Activated T-cell treated with anti-CD3 and anti-CD28 coated beads for 1 hour (primary cell): ENCODE results near the gene TRIM10.

Experiments
- DNase-seq: peaks from one replicate; pipeline ENCODE4 v3.0.0-alpha.2; 2020; ENCODE audit warnings: low read depth

The TRIM10 gene

GRCh38 chr6:30160785-30161531 lies at the start of gene TRIM10:
Gene TRIM10, minus strand, starts transcription at chr6:30161211. Its CDS starts 353 bp downstream, at chr6:30160858.
- DNase-seq, result no peak

- no peak for DNase-seq
Observed at GRCh38 chr6:30207619-30208295, 46.7 kb upstream of the TRIM10 start.

GRCh38 chr6:30206799-30207618 lies 46.0 kb upstream of the TRIM10 start:
- no peak for DNase-seq

DNA sequence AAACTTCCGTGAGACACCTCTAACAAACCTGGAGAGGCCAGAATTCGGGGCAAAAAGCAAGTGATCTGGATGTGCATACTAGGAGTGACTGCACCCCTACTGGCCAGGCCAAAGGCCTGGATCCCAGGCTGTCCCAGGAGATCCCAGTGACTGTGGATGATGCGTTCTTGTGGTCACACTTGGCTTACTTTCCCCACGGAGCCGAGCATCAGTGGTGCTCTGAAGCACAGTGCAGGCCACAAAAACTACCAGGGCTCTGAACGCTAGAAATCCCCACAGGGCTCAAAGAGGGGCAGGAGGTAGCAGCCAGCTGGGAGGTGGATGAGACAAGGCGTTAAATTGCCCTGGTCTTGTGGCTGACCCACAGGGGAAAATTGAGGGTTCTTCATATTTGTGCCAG lies 45.1 kb upstream of the TRIM10 start:
- no peak for DNase-seq

DNA sequence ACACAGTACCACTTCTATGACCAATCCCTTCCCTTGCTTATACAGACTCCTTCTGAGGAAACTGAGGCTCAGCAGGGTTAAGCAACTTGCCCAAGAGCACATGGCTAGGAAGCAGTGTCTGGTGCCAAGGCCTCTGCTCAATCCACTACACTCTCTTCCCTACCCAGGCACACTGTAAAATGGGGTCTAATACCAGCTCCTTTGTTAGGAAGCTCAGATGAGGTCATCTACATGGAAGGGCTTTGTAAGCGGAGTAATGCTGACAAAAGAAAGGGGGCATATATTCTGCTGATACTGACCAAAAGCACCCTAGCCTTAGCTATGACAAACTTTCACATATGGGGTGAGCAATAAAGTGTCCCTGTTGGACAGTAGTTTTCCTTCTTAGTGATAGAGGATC lies 43.1 kb upstream of the TRIM10 start:
- DNase-seq, result no peak

GRCh38 chr6:30202366-30202765 lies 41.4 kb upstream of the TRIM10 start:
- DNase-seq, result no peak

DNA sequence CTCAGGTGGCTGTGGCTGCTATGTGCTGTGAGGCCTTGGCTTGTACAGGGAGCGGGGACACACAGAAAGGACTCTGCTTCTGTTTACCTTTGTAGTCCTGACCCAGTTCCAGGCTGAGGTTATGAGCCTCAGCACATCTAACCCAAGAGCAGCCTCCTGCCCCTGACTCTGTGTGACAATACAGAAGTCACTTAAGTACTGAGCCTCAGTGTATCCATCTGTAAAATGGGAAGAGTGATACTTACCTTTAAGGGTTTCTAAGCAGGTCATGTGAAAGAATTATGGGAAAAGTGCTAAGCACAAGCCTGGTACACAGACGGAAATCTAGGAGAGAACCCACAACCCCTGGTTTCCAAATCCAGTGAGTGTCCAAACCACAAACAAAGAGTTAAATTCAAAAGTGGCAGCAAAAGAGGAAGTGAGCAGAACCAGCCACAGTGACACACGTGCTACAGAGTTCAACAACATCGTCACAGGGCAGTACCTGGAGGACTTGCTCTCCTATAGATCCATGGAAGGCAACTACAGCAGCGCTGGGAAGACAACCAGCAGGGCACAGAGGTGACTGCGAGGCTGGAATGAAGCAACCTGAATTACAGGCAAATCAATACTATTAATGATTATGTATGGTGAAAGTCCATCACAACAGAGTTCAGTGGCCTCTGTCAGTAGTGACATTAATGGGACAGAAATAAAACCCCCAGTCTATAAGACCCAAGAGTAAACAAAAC lies 39.7 kb upstream of the TRIM10 start:
- DNase-seq, result no peak

DNA sequence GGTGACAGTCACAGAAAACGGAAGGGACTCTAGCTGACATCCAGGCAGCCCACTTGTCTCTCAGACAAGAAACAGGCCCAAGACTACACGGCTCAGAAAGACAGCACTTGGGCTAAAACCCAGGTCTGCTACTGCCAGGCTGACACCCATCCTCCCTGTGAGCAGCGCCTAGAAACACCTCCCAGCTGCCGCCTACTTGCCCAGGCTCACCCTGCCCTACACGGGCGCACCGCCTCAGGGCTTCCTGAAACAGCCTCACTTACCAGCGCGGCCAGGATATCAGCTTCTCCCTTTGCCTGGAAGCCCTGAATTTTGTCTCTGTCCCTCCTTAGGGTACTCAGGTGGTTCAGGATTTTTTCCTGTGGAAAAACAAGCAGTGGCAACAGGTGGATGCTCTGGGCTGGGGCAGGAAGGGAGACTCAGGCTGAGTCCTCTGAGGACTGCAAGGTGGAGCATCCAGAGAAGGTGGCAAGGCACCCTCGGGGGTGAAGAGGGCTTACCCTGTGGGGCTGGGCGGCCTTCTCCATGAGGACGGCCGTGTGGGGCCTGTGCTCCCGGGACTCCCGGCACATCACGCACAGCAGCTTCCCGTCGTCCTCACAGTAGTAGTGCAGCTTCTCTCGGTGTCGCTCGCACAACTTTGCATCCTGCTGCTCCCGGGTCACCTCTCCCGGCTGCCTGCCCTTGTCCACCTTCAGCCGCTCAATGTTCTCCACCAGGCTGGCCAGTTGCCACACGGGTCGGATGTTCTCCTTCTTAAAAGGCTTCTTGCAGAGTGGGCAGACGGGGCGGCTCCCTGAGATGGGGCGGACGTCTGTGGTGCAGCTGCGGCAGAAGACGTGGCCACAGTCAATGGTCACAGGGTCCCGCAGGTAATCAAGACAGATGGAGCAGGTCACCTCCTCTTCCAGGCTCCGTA lies 37.4 kb upstream of the TRIM10 start:
- no peak for DNase-seq

DNA sequence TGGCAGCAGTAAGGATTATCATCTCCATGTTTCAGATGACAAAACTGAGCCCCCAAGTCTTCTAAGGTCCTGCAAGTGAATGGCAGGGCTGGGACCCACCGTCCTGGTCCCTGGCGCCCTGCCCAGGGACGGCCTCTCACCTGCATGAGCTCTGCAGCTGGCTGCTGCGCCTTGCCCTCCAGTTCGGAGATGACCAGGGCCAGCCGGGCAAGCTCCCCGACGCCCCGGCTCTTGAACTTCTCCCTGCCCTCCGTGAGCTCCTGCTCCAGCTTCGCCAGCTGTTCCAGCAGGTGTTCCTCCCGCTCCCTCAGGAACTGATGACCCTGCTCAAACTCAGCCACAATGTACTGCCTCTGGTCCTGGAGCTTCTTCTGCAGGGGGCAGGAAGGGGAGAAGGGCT lies 35.4 kb upstream of the TRIM10 start:
- DNase-seq, result no peak

DNA sequence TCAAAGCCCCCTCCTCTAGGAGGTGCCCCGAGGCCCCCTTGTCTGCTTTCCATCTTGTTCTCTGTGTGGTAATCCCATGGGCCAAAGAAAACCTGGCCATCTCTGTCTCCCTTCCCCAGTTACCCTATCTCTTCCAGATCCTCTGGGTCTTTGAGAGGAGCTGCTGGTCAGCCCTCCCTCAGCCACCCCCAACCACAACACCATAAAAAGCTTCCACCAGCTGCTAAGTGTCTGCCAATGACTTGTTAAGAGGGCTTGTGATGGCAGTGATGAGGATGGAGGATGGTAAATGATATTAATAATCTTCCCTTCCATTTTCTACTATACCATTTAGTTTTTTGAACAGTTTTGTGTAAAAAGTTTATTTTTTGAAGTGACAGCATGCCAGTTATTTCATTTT lies 34.9 kb upstream of the TRIM10 start:
- DNase-seq, result no peak

DNA sequence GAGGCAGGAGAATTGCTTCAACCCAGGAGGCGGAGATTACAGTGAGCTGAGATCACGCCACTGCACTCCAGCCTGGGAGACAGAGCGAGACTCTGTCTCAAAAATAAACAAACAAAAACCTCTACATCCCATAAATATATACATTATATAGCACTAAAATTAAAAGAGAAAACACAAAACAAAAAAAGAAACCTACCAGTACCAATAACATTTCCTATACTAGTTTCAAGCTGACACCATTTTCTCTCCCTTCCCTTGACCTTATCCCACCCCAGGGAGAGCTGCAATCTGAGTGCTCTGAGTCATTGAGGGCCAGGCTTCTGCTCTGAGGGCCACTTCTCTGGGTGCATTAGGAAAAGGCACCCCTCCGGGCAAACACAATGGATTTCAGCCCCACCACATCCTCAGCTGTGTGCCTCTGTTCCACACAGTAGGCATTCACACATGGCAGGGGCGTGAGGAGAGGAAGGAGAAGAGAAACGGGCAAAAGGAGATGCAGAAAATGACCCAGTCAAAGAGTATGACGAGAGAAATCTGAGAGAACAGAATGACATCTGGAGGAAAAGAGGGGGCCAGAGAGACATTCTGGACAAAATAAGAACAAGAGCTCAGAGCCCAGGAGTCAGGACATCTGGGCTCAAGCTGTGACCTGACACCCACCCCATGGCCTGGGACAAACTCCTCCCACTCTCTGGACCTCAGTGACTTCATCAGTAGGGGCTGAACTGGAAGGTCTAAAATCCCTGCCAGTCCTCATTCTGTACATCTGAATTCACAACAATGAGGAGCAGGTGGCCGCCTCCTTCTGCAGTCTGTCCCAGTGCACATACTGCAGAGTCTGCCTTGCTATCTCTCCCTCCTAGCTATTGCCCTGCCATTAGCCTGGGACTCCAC lies 34.0 kb upstream of the TRIM10 start:
- no peak for DNase-seq

- no peak for DNase-seq
Observed at GRCh38 chr6:30192076-30192475, 31.1 kb upstream of the TRIM10 start.

- DNase-seq, result no peak
Observed at GRCh38 chr6:30188541-30188940, 27.5 kb upstream of the TRIM10 start.

DNA sequence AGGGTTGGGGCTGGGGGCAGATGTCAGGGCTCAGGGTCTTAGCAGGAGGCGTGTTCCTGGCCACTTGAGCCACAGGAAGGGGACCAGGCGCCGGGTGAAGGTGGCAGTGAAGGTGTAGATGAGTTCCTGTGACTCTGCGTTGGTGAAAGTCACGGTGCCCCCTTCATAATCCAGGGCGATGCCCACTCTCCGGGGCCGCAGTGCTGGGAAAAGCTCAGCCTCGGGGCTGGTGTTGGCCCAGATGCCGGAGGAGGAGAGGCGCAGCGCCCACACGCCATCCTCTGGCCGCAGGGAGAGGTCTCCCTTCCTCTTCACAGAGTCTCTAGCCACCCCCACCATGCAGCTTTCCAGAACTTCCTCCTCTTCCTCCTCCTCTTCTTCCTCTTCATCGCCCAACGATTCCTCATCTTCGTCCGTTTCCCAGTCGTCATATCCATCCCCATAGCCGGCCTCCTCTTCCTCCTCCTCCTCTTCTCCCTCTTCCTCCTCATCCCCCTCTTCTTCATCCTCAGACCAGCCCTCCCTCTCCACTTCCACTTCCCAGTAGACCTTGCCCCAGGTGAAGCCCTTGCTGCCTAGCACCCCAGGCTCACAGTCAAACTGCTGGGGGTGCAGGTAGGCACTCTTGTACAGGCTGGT lies 25.0 kb upstream of the TRIM10 start:
- DNase-seq, result no peak

- DNase-seq, result no peak
Observed at GRCh38 chr6:30184417-30185031, 23.5 kb upstream of the TRIM10 start.

DNA sequence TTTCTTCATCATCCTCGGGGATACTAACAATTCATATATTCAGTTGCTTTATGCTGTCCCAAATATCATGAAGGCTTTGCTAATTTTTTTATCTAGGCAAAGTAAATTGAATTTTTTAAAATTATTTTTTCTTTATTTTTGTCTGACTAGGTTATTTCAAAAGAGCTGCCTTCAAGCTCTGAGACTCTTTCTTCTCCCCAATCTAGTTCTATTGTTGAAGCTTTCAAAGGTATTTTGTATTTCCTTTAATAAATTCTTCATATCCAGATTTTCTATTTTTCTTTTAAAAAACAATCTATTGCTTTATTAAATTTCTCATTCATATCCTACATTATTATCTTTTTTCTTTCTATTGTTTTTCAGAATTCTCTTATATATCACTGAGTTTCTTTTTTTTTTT lies 19.1 kb upstream of the TRIM10 start:
- DNase-seq, result no peak

DNA sequence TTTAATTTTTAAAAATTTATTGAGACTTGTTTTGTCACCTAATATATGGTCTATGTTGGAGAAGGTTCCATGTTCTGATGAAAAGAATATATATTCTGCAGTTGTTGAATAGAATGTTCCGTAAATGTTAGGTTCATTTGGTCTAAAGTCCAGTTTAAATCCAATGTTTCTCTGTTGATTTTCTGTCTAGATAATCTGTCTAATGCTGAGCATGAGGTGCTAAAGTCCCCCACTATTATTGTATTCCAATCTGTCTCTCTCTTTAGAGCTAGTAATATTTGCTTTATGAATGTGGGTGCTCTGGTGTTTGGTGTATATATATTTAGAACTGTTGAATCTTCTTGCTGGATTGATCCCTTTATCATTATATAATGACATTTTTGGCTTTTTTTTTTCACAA lies 17.8 kb upstream of the TRIM10 start:
- DNase-seq, result no peak

GRCh38 chr6:30175765-30176164 lies 14.8 kb upstream of the TRIM10 start:
- no peak for DNase-seq

- no peak for DNase-seq
Observed at GRCh38 chr6:30172681-30173080, 11.7 kb upstream of the TRIM10 start.
